ENCODE measurements around the gene HAS3. TPM values are rescaled to one million over a fixed set of nuclear protein-coding genes. Genes with fewer than 3 reads are reported as not detected.

Gene HAS3
- total RNA-seq, 1 experiment from 2014 or later = 66.9 TPM

- TF ChIP-seq AFF4 (CRISPR knock-in tag; IDR thresholded peaks at IDR 0.05; ENCODE audit: borderline replicate concordance) (no peak), CDX4 (CRISPR knock-in tag; IDR thresholded peaks at IDR 0.05; ENCODE audit: borderline replicate concordance) (no peak), FOXJ3 (CRISPR knock-in tag; IDR thresholded peaks at IDR 0.05; ENCODE audit: borderline replicate concordance) (no peak), PRRX2 (CRISPR knock-in tag; IDR thresholded peaks at IDR 0.05) (no peak), EMX1 (CRISPR knock-in tag; IDR thresholded peaks at IDR 0.05) (no peak), JUN (CRISPR knock-in tag; IDR thresholded peaks at IDR 0.05) (no peak)
These were observed 35.6 kb downstream of the HAS3 start (continued) for GRCh38 chr16:69141014-69141413.

- ATAC-seq (no peak), DNase-seq (ENCODE audit: low spot score) (no peak)
- TF ChIP-seq E2F5 (CRISPR knock-in tag; IDR thresholded peaks at IDR 0.05) (no peak), HMGA2 (CRISPR knock-in tag; IDR thresholded peaks at IDR 0.05) (no peak), NR1H2 (CRISPR knock-in tag; IDR thresholded peaks at IDR 0.05) (no peak)
- Mint-ChIP-seq H3K4me1 (no peaks in the 10 kb centered on the region), H3K27ac (no peak overlapping the region), H3K36me3 (peaks cover 78% of the 10 kb centered on the region), H3K4me3 (no peak overlapping the region), H3K27me3 (ENCODE audit: low read depth) (no peaks in the 10 kb centered on the region), H3K9me3 (no peaks in the 10 kb centered on the region)
- POLR2A ChIA-PET = no interaction called here
- CTCF ChIA-PET = no interaction called here
These were observed 36.5 kb downstream of the HAS3 start for GRCh38 chr16:69141936-69142335.

- peaks cover 72% of the 10 kb centered on the region for H3K36me3 Mint-ChIP-seq
- TF ChIP-seq ZNF219 (CRISPR knock-in tag; IDR thresholded peaks at IDR 0.05; ENCODE audit: borderline replicate concordance) (no peak), ZSCAN18 (CRISPR knock-in tag; IDR thresholded peaks at IDR 0.05) (no peak), NFE2L1 (CRISPR knock-in tag; IDR thresholded peaks at IDR 0.05) (no peak)
- DNase-seq (ENCODE audit: low spot score) (no peak), ATAC-seq (no peak)
- H3K4me1 Mint-ChIP-seq = no peaks in the 10 kb centered on the region
- no peaks in the 10 kb centered on the region for H3K27me3 Mint-ChIP-seq (ENCODE audit: low read depth)
- CTCF ChIA-PET = interaction anchor here (0.5 kb wide), 1 partner anchor 11 kb away, joined by 3 read pairs; no protein-coding TSS in a partner anchor
- POLR2A ChIA-PET = no interaction called here
- no peak overlapping the region for H3K4me3 Mint-ChIP-seq
- no peak overlapping the region for H3K27ac Mint-ChIP-seq
- no peaks in the 10 kb centered on the region for H3K9me3 Mint-ChIP-seq
These were observed 37.7 kb downstream of the HAS3 start for GRCh38 chr16:69143116-69143515.

GRCh38 chr16:69145658-69146057 lies 40.2 kb downstream of the HAS3 start:
- Mint-ChIP-seq H3K4me3 (no peak overlapping the region), H3K36me3 (peaks cover 57% of the 10 kb centered on the region), H3K27me3 (ENCODE audit: low read depth) (no peaks in the 10 kb centered on the region), H3K4me1 (no peaks in the 10 kb centered on the region), H3K27ac (no peak overlapping the region), H3K9me3 (no peaks in the 10 kb centered on the region)
- ATAC-seq = no peak
- no peak for DNase-seq (ENCODE audit: low spot score)
- ChIA-PET POLR2A (no interaction called here), CTCF (no interaction called here)
- TF ChIP-seq PRRX2 (CRISPR knock-in tag; IDR thresholded peaks at IDR 0.05) = no peak
- TF ChIP-seq ATF2 (CRISPR knock-in tag; IDR thresholded peaks at IDR 0.05; ENCODE audit: borderline replicate concordance, low read depth) = no peak
- no peak for TF ChIP-seq GTF2I (CRISPR knock-in tag; conservative IDR thresholded peaks at IDR 0.05)
- TF ChIP-seq EMX1 (CRISPR knock-in tag; IDR thresholded peaks at IDR 0.05) = no peak
- no peak for TF ChIP-seq ZBTB21 (CRISPR knock-in tag; IDR thresholded peaks at IDR 0.05; ENCODE audit: borderline replicate concordance)
- TF ChIP-seq CBFB (CRISPR knock-in tag; IDR thresholded peaks at IDR 0.05; ENCODE audit: low read depth) = no peak
- no peak for TF ChIP-seq CDX4 (CRISPR knock-in tag; IDR thresholded peaks at IDR 0.05; ENCODE audit: borderline replicate concordance)
- TF ChIP-seq ATF1 (CRISPR knock-in tag; IDR thresholded peaks at IDR 0.05) = no peak
- TF ChIP-seq HMGXB4 (CRISPR knock-in tag; IDR thresholded peaks at IDR 0.05) = no peak
- no peak for TF ChIP-seq ZNF423 (CRISPR knock-in tag; IDR thresholded peaks at IDR 0.05)
